GM06990 (cell line): ENCODE results near the gene RSRC1.
A peak's percentile ranks its signal among the peaks of the same experiment; 100 is the strongest.

Source experiments
- DNase-seq: peaks from one replicate; pipeline ENCODE4 v3.0.0-alpha.2; 2011; ENCODE audit not compliant: insufficient read length; ENCODE audit errors: extremely low read depth
- H3K27me3 ChIP-seq: replicated peaks from 2 replicates; pipeline ENCODE4 v1.6.0; 2011; ENCODE audit warnings: low read length; ENCODE audit not compliant: control insufficient read depth, insufficient read depth
- H3K36me3 ChIP-seq: 2 replicates; pipeline ENCODE4 v1.5.1; 2011; ENCODE audit warnings: low read length; ENCODE audit not compliant: control insufficient read depth, insufficient read depth
- H3K4me3 ChIP-seq: replicated peaks from 2 replicates; pipeline ENCODE4 v1.5.1; 2011; ENCODE audit warnings: low read depth, mild to moderate bottlenecking, control low read depth, low read length
- TF ChIP-seq, protein P1 (sequence below): IDR thresholded peaks from 2 replicates; pipeline ENCODE4 v1.5.1; 2011; ENCODE audit warnings: low read length, control low read depth, mild to moderate bottlenecking, inconsistent platforms; ENCODE audit not compliant: insufficient read depth, poor library complexity, severe bottlenecking

The RSRC1 gene

DNA sequence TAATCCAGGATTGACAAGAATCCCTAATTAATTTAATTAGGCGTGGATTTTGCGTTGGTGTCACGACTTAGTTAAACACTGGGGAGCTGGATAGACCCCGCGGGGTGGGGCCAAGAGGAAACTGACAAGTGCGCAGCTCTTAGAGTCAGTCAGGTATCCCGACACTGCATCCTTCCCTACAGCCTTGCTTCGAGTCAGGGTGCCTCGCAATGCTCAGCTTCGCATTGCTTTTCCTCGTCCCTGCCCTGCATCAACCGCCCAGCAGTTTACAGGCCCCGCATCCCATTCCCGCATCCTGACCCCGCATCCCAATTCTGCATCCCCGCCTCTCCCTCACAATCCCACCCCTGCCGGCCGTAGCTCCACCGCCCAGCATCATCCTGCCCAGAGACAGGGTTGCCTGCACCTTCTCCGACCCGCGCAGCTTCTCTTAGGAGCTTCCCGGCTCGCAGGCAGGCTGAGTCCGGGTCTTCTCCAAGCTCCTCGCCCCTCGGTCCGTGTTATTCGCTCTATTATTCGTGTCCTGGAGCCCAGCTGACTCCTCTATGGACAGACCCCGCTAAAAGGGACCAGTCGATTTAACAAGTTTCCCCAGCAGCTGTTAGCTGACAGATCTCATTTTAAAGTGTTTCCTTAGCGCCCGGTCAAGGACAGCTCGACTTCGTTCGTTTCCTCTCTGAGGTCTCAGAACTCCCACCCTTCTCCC is 3.0 kb upstream of the RSRC1 start:
- no peaks in the 10 kb centered on the region for H3K36me3 ChIP-seq
- TF ChIP-seq, protein P1, sequence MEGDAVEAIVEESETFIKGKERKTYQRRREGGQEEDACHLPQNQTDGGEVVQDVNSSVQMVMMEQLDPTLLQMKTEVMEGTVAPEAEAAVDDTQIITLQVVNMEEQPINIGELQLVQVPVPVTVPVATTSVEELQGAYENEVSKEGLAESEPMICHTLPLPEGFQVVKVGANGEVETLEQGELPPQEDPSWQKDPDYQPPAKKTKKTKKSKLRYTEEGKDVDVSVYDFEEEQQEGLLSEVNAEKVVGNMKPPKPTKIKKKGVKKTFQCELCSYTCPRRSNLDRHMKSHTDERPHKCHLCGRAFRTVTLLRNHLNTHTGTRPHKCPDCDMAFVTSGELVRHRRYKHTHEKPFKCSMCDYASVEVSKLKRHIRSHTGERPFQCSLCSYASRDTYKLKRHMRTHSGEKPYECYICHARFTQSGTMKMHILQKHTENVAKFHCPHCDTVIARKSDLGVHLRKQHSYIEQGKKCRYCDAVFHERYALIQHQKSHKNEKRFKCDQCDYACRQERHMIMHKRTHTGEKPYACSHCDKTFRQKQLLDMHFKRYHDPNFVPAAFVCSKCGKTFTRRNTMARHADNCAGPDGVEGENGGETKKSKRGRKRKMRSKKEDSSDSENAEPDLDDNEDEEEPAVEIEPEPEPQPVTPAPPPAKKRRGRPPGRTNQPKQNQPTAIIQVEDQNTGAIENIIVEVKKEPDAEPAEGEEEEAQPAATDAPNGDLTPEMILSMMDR, result no peak
- H3K4me3 ChIP-seq, result peak overlapping the region; percentile 59
- DNase-seq, result peak; percentile 51
- no peaks in the 10 kb centered on the region; the same call in 1 of the 2 replicates for H3K27me3 ChIP-seq

DNA sequence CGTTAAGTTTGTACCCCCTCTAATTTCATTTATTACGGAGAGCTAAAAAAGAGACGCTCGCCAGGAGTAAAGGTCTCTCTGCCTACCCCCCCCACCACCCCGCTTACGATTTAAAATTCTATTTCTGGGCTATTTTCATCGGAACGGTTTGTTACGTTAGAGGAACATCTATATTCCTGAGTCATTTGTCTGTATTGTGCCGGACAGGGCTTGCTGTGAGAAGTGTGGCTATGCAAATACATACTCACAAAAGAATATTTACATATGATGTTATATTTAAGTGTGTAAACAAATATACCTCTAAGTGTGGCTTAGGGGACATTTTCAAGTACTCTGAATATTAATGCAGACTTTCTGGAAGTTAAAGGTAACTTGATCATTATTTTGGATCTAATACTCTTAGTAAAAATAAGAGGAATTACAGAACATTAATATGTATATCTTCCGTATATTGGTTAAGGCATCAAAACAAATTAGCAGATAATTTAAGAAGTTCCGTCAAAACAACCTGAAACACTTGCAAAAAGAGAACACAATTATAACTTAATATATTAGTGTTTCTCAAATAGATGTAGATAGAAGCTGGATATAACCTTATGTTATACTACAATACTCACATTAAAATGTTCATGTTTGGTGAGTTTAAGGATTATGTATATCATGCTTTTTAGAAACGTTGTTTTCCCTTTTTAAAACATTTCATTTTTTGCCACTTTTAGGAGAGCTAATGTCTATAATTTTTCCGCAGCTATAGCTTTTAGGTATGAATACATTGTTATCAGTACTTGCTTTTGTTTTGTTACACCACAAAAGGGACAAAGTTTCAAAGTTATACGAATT is 2.1 kb upstream of the RSRC1 start:
- no peaks in the 10 kb centered on the region; the same call in 1 of the 2 replicates for H3K27me3 ChIP-seq
- no peak for DNase-seq
- H3K4me3 ChIP-seq, result peak overlapping the region; percentile 59
- TF ChIP-seq, protein P1, result no peak
- H3K36me3 ChIP-seq, result no peaks in the 10 kb centered on the region

DNA sequence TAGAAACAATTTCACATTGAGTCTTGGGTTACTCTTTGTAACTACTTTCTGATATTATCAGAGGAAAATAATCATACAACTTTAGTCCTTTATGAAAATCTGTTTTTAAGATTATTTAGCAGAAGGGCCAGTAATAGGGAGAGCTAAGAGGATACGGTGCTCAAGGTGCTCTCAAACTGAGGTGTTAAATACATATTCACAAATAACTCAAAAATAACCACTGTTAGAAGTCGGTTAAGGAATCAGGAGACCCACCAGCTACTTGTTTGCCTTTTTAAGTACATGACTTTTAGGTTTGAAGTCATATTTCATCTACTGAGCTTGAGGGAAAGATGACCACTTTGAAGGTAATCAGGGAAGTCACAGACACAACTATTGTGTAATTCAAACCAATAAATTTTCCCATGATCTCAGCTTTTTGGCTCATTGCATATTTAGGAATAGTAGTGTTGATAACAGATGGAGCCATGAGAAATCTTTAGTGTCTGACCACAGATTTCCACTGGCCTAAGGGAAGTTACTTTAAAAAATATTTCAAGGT is 1.4 kb upstream of the RSRC1 start:
- DNase-seq, result no peak
- H3K36me3 ChIP-seq, result no peaks in the 10 kb centered on the region
- H3K27me3 ChIP-seq, result no peaks in the 10 kb centered on the region; the same call in 1 of the 2 replicates
- no peak overlapping the region for H3K4me3 ChIP-seq
- TF ChIP-seq, protein P1, result no peak

DNA sequence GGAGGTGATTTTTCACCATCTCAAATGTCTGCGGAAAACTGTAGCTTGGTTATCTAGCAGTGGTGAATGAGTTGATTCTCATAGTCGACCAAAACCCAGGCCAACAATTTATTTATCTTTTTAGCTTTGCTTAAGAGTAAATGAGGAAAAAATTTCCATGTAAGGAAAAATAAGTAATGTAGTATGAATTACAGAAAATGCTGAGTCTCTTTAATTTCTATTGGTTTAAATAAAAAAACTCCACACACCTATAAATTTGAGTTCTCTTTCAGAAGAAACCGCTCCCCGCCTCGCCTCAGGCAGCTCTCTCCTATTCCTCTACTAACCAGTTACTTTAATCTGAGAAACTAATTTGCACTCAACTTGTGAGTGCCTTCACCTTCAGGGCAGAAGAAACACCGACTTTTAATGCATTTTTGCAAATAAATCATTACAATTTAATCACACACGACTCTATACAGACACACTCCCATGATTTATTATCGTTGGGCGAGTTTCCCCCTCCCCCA is 540 bp upstream of the RSRC1 start:
- no peak for DNase-seq
- Histone ChIP-seq H3K27me3 (no peaks in the 10 kb centered on the region; the same call in 1 of the 2 replicates), H3K4me3 (peak overlapping the region; percentile 77), H3K36me3 (no peaks in the 10 kb centered on the region)
- TF ChIP-seq, protein P1, result no peak

DNA sequence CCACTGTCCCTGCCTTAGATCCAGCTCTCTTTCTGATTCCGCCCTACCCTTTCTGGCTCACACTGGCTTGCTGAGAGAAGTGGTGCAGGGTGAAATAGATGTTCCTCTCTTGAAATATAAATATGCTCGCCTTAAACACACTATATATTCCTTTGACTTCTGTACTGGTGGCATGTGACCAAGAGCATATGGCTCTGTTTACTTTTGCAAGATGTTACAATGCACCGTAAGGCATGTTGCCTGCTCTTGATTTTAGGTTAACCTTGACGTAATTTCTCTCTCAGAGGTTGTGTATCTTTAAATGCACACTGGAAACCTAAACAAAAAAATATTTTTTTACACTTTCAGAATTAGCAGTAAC is 749 bp downstream of the RSRC1 start:
- Histone ChIP-seq H3K36me3 (no peaks in the 10 kb centered on the region), H3K4me3 (peak overlapping the region; percentile 77), H3K27me3 (no peaks in the 10 kb centered on the region; the same call in 1 of the 2 replicates)
- no peak for DNase-seq
- TF ChIP-seq, protein P1, result no peak
